ENCODE data around the gene NOTO. TPM values are rescaled to one million over a fixed set of nuclear protein-coding genes. Genes with fewer than 3 reads are reported as not detected.

Gene NOTO
- total and polyA plus RNA-seq, 2 donors (not counting 3 experiments of a cell fraction or from before 2014, with no cell fraction given), result not detected

- Histone ChIP-seq H3K79me2 (ENCODE audit: control insufficient read depth, insufficient read depth, low read length) (no peaks in the 10 kb centered on the region), H3K4me1 (ENCODE audit: control insufficient read depth, extremely low read depth, insufficient read depth, low read length) (peaks cover 32% of the 10 kb centered on the region), H3K27ac (ENCODE audit: insufficient read depth, low read depth, low read length) (no peak overlapping the region), H3K4me2 (ENCODE audit: insufficient read depth, low read length) (no peak overlapping the region), H3K4me3 (replicated peaks in 1 of 3; ENCODE audit: insufficient read depth in 1 of 3, low read depth in 1 of 3, low read length in 3 of 3) (no peak overlapping the region), H3K9me3 (replicated peaks; ENCODE audit: control insufficient read depth, insufficient read depth, low read length) (no peaks in the 10 kb centered on the region), H3K9ac (replicated peaks; ENCODE audit: extremely low read depth, insufficient read depth, low read length) (no peak overlapping the region), H2AFZ (ENCODE audit: low read depth, low read length) (no peak overlapping the region), H3K36me3 (ENCODE audit: control insufficient read depth in 2 of 2, extremely low read depth in 1 of 2, insufficient read depth in 2 of 2, low read length in 2 of 2) (no peaks in the 10 kb centered on the region), H3K9me1 (replicated peaks; ENCODE audit: control insufficient read depth, extremely low read depth, insufficient read depth, low read length) (no peaks in the 10 kb centered on the region), H4K20me1 (replicated peaks; ENCODE audit: control insufficient read depth, extremely low read depth, insufficient read depth, low read length) (no peaks in the 10 kb centered on the region), H3K27me3 (ENCODE audit: control insufficient read depth in 2 of 2, insufficient read depth in 2 of 2, low read length in 2 of 2) (no peaks in the 10 kb centered on the region)
- BruUV-seq (replicated peaks), result no TSS peak
- dilution Hi-C loops (cut with MboI; ENCODE audit: extremely low pct_ligation_motif_present, low sequenced_read_pairs) (no loop called here), intact Hi-C loops (cut with micrococcal nuclease) (no loop called here)
- CTCF ChIA-PET, result interaction anchor here (1.6 to 3.2 kb wide), 2 partner anchors 9 to 16 kb away, joined by 5 to 11 read pairs; no protein-coding TSS in a partner anchor
- no peak for FAIRE-seq
- no peak for DNase-seq (ENCODE audit: low read depth, low spot score)
- TF ChIP-seq MYC (IDR thresholded peaks at IDR 0.05; ENCODE audit: low read depth, low read length) (no peak), CTCF (IDR thresholded peaks at IDR 0.05; ENCODE audit: extremely low read depth in 1 of 2, insufficient read depth in 1 of 2, low read depth in 1 of 2, low read length in 2 of 2) (no peak), JUN (IDR thresholded peaks at IDR 0.05; ENCODE audit: borderline replicate concordance, insufficient read depth, insufficient read length, low read depth) (no peak), GATA2 (IDR thresholded peaks at IDR 0.05; ENCODE audit: insufficient read depth, insufficient read length, low read depth, low read length) (no peak), FOS (IDR thresholded peaks at IDR 0.05; ENCODE audit: borderline replicate concordance, insufficient read depth, low read length) (no peak), EZH2 (IDR thresholded peaks at IDR 0.05; ENCODE audit: borderline replicate concordance, low read depth, low read length, severe bottlenecking) (no peak), POLR2A (IDR thresholded peaks at IDR 0.05; ENCODE audit: low read depth, low read length) (no peak), POLR2AphosphoS5 (IDR thresholded peaks at IDR 0.05; ENCODE audit: insufficient read depth, low read depth, low read length) (no peak)
- TF ChIP-seq, protein P1, sequence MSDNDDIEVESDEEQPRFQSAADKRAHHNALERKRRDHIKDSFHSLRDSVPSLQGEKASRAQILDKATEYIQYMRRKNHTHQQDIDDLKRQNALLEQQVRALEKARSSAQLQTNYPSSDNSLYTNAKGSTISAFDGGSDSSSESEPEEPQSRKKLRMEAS (IDR thresholded peaks at IDR 0.05; ENCODE audit: insufficient read depth, insufficient read length), result no peak
- POLR2A ChIA-PET, result no interaction called here
Measured at GRCh38 chr2:73172963-73173362, 29.4 kb upstream of the NOTO start.

All from endothelial cell of umbilical vein (primary cell).